SU-DHL-6 (cell line): Measurements from ENCODE around the gene COL25A1.
"Not testable (repeated sequence)": the region's sequence is repeated elsewhere in the genome, so short reads cannot be mapped to it uniquely, and the experiment has no call there.

Experiments used
- H2AFZ ChIP-seq: fragments of 200-600 bp; sonication (generic); 2 replicates; pipeline ENCODE4 v1.6.1; 2014; ENCODE audit warnings: low read depth, mild to moderate bottlenecking, moderate library complexity, mixed read lengths, antibody characterized with exemption, low read length; ENCODE audit not compliant: severe bottlenecking
- H3F3A ChIP-seq: fragments of 200-600 bp; shearing (Covaris generic); 2 replicates; pipeline ENCODE4 v1.6.0; 2016; ENCODE audit warnings: antibody characterized with exemption, mild to moderate bottlenecking; ENCODE audit not compliant: insufficient read depth
- H3K27ac ChIP-seq: fragments of 200-600 bp; sonication (generic); 2 replicates; pipeline ENCODE4 v1.5.1; 2016; ENCODE audit warnings: low read depth, mild to moderate bottlenecking, low read length, moderate library complexity, mixed read lengths
- H3K27me3 ChIP-seq: fragments of 200-600 bp; sonication (generic), shearing (Covaris generic); 2 replicates; pipeline ENCODE4 v1.6.0; 2014; ENCODE audit warnings: mild to moderate bottlenecking, low read length
- H3K36me3 ChIP-seq: fragments of 200-600 bp; sonication (generic); 2 replicates; pipeline ENCODE4 v1.6.1; 2014; ENCODE audit warnings: mild to moderate bottlenecking, low read length, mixed read lengths
- H3K4me2 ChIP-seq: fragments of 300-600, 200-600 bp; shearing (Covaris generic), sonication (generic); 2 replicates; pipeline ENCODE4 v1.6.0; 2014; ENCODE audit warnings: low read length, low read depth, mild to moderate bottlenecking; ENCODE audit not compliant: poor library complexity, severe bottlenecking
- H3K4me3 ChIP-seq: fragments of 200-600 bp; sonication (generic); 2 replicates; pipeline ENCODE4 v1.5.1; 2014; ENCODE audit warnings: antibody characterized with exemption, low read length, mild to moderate bottlenecking, mixed read lengths; ENCODE audit not compliant: insufficient read depth, poor library complexity, severe bottlenecking
- H3K79me2 ChIP-seq: fragments of 200-600 bp; sonication (generic); 2 replicates; pipeline ENCODE4 v1.6.1; 2014; ENCODE audit warnings: mild to moderate bottlenecking, low read length, moderate library complexity; ENCODE audit not compliant: insufficient read depth
- H3K9ac ChIP-seq: fragments of 200-600 bp; sonication (generic); 2 replicates; pipeline ENCODE4 v1.7.0; 2014; ENCODE audit warnings: mild to moderate bottlenecking, low read length
- H3K9me2 ChIP-seq: fragments of 200-600 bp; sonication (generic); replicated peaks from 2 replicates; pipeline ENCODE4 v1.6.1; 2014; ENCODE audit warnings: low read length; ENCODE audit not compliant: insufficient read depth
- H3K9me3 ChIP-seq: fragments of 200-600 bp; sonication (generic); 2 replicates; pipeline ENCODE4 v1.6.1; 2014; ENCODE audit warnings: low read length, mixed read lengths; ENCODE audit not compliant: insufficient read depth
- H4K20me1 ChIP-seq: fragments of 200-600 bp; sonication (generic); 2 replicates; pipeline ENCODE4 v1.6.1; 2014; ENCODE audit warnings: low read depth, mild to moderate bottlenecking, antibody characterized with exemption, low read length, moderate library complexity, mixed read lengths
- CTCF ChIP-seq: fragments of 200-600 bp; sonication (generic); IDR thresholded peaks from one replicate; pipeline ENCODE4 v1.5.1; 2017; ENCODE audit warnings: antibody characterized with exemption, mild to moderate bottlenecking, low read length, moderate library complexity; ENCODE audit not compliant: insufficient read depth, poor library complexity, severe bottlenecking
- EZH2phosphoT487 ChIP-seq: fragments of 200-600 bp; sonication (generic), shearing (Covaris generic); conservative IDR thresholded peaks from 2 replicates; pipeline ENCODE4 v1.6.1; 2018; ENCODE audit warnings: mild to moderate bottlenecking, antibody characterized with exemption, low read length, moderate library complexity, mixed read lengths

COL25A1 gene

GRCh38 chr4:109075621-109076020 lies 226.8 kb downstream of the COL25A1 start:
- no peaks in the 10 kb centered on the region for H3K27me3 ChIP-seq
- H3K9me3 ChIP-seq = no peaks in the 10 kb centered on the region
- H3F3A ChIP-seq = no peaks in the 10 kb centered on the region
- no peak overlapping the region for H3K9ac ChIP-seq
- no peaks in the 10 kb centered on the region for H3K9me2 ChIP-seq
- H3K79me2 ChIP-seq = no peaks in the 10 kb centered on the region
- no peak overlapping the region for H3K4me2 ChIP-seq
- H3K27ac ChIP-seq = no peak overlapping the region
- no peaks in the 10 kb centered on the region for H3K36me3 ChIP-seq
- no peaks in the 10 kb centered on the region for H4K20me1 ChIP-seq
- H2AFZ ChIP-seq = no peak overlapping the region
- no peak for TF ChIP-seq CTCF
- TF ChIP-seq EZH2phosphoT487 = no peak
- no peak overlapping the region for H3K4me3 ChIP-seq

- Histone ChIP-seq H3K27ac (no peak overlapping the region), H3K79me2 (no peaks in the 10 kb centered on the region), H2AFZ (no peak overlapping the region)
These were observed 229.9 kb downstream of the COL25A1 start for GRCh38 chr4:109072595-109072994.

DNA sequence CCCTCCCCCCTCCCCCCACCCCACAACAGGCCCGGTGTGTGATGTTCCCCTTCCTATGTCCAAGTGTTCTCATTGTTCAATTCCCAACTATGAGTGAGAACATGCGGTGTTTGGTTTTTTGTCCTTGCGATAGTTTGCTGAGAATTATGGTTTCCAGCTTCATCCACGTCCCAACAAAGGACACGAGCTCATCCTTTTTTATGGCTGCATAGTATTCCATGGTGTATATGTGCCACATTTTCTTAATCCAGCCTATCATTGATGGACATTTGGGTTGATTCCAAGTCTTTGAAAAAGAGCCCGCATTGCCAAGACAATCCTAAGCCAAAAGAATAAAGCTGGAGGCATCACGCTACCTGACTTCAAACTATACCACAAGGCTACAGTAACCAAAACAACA lies 231.8 kb downstream of the COL25A1 start:
- H3K4me3 ChIP-seq, H3K9me3 ChIP-seq, H3F3A ChIP-seq, H2AFZ ChIP-seq, H3K4me2 ChIP-seq, H3K79me2 ChIP-seq, H4K20me1 ChIP-seq, H3K9ac ChIP-seq, H3K27me3 ChIP-seq, H3K36me3 ChIP-seq, H3K9me2 ChIP-seq, H3K27ac ChIP-seq: not testable (repeated sequence)

More at GRCh38 chr4:109072595-109072994, 229.9 kb downstream of the COL25A1 start:
- TF ChIP-seq CTCF = no peak
- no peak for TF ChIP-seq EZH2phosphoT487
- Histone ChIP-seq H3K27me3 (no peaks in the 10 kb centered on the region), H3F3A (no peaks in the 10 kb centered on the region), H3K9me3 (no peaks in the 10 kb centered on the region), H3K36me3 (no peaks in the 10 kb centered on the region), H4K20me1 (no peaks in the 10 kb centered on the region), H3K4me2 (no peak overlapping the region), H3K9ac (no peak overlapping the region), H3K9me2 (no peaks in the 10 kb centered on the region), H3K4me3 (no peak overlapping the region)

DNA sequence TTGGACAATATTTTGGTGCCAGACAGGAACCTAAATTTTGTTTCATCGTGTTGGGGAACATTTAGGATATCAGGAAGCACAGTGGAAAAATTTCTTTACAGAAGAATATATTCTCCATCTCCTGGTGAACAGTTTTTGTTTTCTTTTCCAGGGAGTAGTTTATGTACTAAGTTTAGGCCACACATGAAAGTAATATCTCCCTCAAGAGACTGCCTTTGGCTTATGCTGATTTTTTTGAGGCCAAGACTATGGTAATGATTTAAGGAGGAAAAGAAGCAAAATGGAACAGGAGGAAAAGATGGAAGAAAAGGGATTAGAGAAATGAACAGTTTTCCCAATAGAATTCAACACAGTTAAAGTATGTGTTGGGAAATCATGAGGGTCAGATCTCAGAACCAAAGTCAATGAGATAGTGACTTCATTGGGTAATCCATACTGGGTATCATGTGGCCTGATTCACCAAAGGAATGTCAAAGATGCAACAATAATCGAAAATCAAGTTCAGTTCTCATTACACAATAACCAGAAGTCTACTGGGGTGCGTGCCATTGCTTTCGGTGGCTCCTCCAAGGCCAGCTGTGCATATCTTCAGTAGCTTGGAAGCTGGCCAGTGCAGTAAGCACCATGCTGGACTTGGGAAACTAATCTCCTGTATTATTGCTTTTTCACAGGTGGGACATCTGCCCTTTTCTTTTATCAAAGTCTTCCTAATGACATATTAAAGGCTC lies 234.8 kb downstream of the COL25A1 start:
- no peaks in the 10 kb centered on the region for H4K20me1 ChIP-seq
- no peak overlapping the region for H2AFZ ChIP-seq
- no peak overlapping the region for H3K4me3 ChIP-seq
- H3F3A ChIP-seq = no peaks in the 10 kb centered on the region
- H3K4me2 ChIP-seq = no peak overlapping the region
- H3K36me3 ChIP-seq = no peaks in the 10 kb centered on the region
- no peak overlapping the region for H3K9ac ChIP-seq
- no peaks in the 10 kb centered on the region for H3K9me2 ChIP-seq
- TF ChIP-seq EZH2phosphoT487 (no peak), CTCF (no peak)
- no peak overlapping the region for H3K27ac ChIP-seq
- H3K27me3 ChIP-seq = no peaks in the 10 kb centered on the region
- no peaks in the 10 kb centered on the region for H3K9me3 ChIP-seq
- H3K79me2 ChIP-seq = no peaks in the 10 kb centered on the region
